Measurements from ENCODE around the gene CLDN1. TPM values are rescaled to one million over a fixed set of nuclear protein-coding genes. Genes with fewer than 3 reads are reported as not detected.

Gene CLDN1
- total RNA-seq, 1 donor from 2014 or later: 0.14 TPM

GRCh38 chr3:190333961-190334360 lies 11.7 kb upstream of the CLDN1 start:
- TF ChIP-seq CTCF (conservative IDR thresholded peaks at IDR 0.05): no peak
- Mint-ChIP-seq H3K4me3 (no peak overlapping the region), H3K4me1 (no peaks in the 10 kb centered on the region), H3K27me3 (ENCODE audit: low read depth) (no peaks in the 10 kb centered on the region), H3K9me3 (no peaks in the 10 kb centered on the region), H3K27ac (ENCODE audit: unreplicated experiment) (peak overlapping the region; percentile 54), H3K36me3 (ENCODE audit: low read depth) (no peaks in the 10 kb centered on the region)
- DNase-seq (ENCODE audit: low read depth, low spot score): no peak

GRCh38 chr3:190330936-190331734 lies 8.9 kb upstream of the CLDN1 start:
- Mint-ChIP-seq H3K27me3 (ENCODE audit: low read depth) (no peaks in the 10 kb centered on the region), H3K9me3 (no peaks in the 10 kb centered on the region)
- no peak for TF ChIP-seq CTCF (conservative IDR thresholded peaks at IDR 0.05)

GRCh38 chr3:190326930-190327329 lies 4.7 kb upstream of the CLDN1 start:
- TF ChIP-seq CTCF (conservative IDR thresholded peaks at IDR 0.05): no peak
- Mint-ChIP-seq H3K27ac (ENCODE audit: unreplicated experiment) (no peak overlapping the region), H3K27me3 (ENCODE audit: low read depth) (peaks cover 26% of the 10 kb centered on the region), H3K4me1 (peaks cover 8% of the 10 kb centered on the region), H3K4me3 (no peak overlapping the region), H3K36me3 (ENCODE audit: low read depth) (no peaks in the 10 kb centered on the region), H3K9me3 (no peaks in the 10 kb centered on the region)
- DNase-seq (ENCODE audit: low read depth, low spot score): no peak

More at GRCh38 chr3:190330936-190331734, 8.9 kb upstream of the CLDN1 start:
- H3K4me1 Mint-ChIP-seq: no peaks in the 10 kb centered on the region
- no peak overlapping the region for H3K27ac Mint-ChIP-seq (ENCODE audit: unreplicated experiment)
- no peak for DNase-seq (ENCODE audit: low read depth, low spot score)
- H3K36me3 Mint-ChIP-seq (ENCODE audit: low read depth): no peaks in the 10 kb centered on the region
- H3K4me3 Mint-ChIP-seq: no peak overlapping the region

- H3K4me3 Mint-ChIP-seq: no peak overlapping the region
- H3K9me3 Mint-ChIP-seq: no peaks in the 10 kb centered on the region
- peaks cover 32% of the 10 kb centered on the region for H3K27me3 Mint-ChIP-seq (ENCODE audit: low read depth)
- peaks cover 13% of the 10 kb centered on the region for H3K4me1 Mint-ChIP-seq
- no peak for TF ChIP-seq CTCF (conservative IDR thresholded peaks at IDR 0.05)
- no peak for DNase-seq (ENCODE audit: low read depth, low spot score)
- H3K27ac Mint-ChIP-seq (ENCODE audit: unreplicated experiment): no peak overlapping the region
- H3K36me3 Mint-ChIP-seq (ENCODE audit: low read depth): no peaks in the 10 kb centered on the region
Observed at GRCh38 chr3:190326361-190326760, 4.1 kb upstream of the CLDN1 start.

GRCh38 chr3:190325923-190326322 lies 3.7 kb upstream of the CLDN1 start:
- DNase-seq (ENCODE audit: low read depth, low spot score): no peak
- H3K9me3 Mint-ChIP-seq: no peaks in the 10 kb centered on the region
- no peak overlapping the region for H3K4me3 Mint-ChIP-seq
- H3K4me1 Mint-ChIP-seq: peaks cover 13% of the 10 kb centered on the region
- TF ChIP-seq CTCF (conservative IDR thresholded peaks at IDR 0.05): no peak
- H3K27me3 Mint-ChIP-seq (ENCODE audit: low read depth): peaks cover 36% of the 10 kb centered on the region
- H3K27ac Mint-ChIP-seq (ENCODE audit: unreplicated experiment): no peak overlapping the region
- no peaks in the 10 kb centered on the region for H3K36me3 Mint-ChIP-seq (ENCODE audit: low read depth)
